HG03342 (cell line): ENCODE data around the gene TP53BP1.

Experiments
- ATAC-seq: cut with Tn5 transposase; IDR thresholded peaks from one replicate; pipeline ENCODE4 v1.9.1; 2021; ENCODE audit warnings: mild to moderate bottlenecking, moderate library complexity; ENCODE audit not compliant: unreplicated experiment

TP53BP1 gene

DNA sequence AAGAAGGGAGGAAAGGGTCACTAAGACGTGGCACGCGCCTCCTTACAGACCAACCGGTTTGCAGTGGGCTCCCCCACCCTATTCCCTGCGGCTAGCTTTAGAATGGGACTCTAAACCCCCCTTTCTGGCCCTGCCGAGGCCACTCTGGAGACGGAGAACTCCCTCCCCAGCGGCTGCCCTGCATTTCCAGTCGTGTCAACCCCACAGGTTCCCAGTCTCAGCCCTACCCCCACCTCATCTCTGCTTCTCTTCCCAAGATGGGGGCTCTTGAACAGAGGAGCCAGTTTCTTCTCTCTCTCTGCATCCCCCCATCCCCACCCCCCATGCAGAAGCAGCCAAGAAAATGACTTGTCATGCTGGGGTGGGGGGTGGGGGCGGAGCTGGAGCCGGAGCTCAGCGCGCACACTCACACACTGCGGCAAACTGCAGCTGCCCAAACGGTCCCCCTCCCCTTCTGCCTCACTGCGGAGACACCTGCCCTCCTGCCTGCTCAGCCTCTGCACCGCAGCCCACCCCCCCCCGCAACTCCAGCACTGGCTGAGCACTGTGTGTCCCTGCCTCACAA is 25.3 kb upstream of the TP53BP1 start:
- no peak for ATAC-seq

DNA sequence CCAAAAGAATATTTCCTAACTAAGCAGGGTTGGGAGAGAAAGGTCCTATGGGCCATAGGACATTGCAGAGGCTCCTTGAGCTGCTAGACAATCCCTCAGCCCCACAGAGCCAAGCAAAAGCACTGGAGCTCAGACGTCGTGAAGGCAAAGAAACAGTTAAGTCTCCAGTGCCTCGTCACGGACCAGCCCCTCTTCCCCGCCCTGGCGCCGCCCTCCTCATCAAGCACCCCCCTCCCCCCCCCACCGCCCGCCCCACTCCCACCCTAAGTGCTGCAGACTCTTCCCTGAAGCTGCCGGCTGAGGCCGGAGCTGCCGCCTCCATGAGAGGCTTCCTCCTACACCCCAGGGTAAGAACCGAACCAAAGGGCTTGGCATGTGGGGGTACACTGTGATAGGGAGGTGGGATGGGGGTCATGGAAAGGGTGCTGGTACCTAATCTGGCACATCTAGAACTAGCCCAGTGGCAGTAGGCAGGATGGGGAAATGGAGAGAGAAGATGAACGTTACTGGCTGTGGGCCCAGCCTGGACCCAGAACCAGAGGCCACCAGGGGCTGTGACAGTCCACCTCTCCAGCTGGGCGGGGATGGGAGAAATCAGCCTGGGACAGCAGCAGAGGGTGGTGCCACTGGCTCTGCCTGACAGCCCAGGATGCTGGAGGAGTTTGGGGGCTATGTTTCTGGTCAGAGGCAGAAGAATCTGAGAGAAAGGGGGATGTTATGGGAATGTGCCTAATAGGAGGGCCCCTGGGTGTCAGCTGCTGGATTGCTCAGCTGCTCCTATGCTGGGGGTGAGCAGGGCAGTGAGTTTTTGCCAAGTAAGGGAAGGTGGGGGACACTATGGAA is 24.6 kb upstream of the TP53BP1 start, which contains the start of gene MAP1A:
Gene MAP1A (plus strand): TSS at position 255 of the 843 bp plus-strand sequence. CDS start 3,866 bp downstream, outside the sequence.
- ATAC-seq, result no peak

DNA sequence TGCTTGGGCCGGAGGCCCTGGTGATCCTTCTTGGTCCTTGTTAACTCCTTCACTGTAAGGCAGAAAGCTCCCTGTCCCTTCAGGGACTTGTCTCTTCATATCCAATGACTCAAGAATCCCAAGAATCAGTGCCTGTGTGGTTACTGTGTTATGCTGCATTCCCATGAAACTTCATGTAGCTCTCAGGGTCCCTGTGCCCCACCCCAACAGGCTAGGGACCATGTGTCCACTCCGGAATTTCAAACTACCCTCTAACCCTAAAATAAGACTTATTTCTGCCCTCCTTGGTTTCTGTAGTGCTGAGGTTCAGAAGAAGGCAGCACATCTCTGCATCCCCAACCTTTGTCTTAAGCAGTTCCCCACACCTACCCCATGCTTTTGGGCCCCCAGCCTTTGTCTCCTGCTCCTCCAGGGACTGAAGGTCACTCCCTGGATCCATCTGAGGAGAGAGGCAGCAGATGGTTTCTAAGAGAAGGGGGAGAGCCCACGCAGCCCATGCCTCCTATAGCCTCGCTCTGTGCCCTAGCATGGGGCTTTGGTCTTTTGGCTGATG is 23.9 kb upstream of the TP53BP1 start:
- no peak for ATAC-seq

DNA sequence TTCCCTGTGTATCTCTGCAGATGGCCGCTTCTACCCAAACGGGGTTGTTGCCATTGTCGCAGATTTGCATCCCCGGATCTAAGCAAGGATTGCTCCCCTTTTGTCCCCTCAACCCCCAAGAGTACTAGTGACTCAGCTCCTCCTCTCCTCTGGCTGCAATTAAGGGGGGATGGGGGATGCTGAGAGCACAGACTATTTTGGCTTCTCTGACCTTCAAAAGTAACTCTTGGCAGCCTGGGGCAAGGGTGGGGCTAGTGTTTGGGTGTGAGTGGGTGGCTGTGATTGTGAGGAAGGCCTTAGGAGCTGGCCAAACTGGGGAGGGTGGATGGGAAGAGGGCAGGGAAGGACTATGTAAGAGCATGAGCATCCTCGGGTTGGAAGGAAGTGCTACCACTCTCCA is 23.2 kb upstream of the TP53BP1 start:
- no peak for ATAC-seq

DNA sequence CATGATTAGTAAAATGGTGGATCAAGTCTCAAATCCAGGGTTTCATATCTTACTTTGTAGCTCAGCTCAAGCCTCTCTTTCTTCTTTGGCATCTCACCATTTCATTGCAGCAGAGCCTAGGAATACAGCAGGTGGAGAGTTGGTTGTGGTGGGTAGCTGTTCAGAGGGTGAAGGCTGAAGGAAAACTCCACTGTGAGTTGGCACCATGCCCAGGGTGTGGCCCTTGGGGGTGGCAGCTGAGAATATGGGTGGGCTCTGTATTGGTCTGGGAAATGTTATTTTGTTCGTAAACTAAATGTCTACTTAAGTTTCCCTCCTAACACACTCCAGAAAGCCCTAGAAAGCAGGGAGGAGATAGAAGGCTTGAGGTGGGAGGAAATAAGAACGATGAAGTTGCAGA is 22.8 kb upstream of the TP53BP1 start:
- no peak for ATAC-seq

DNA sequence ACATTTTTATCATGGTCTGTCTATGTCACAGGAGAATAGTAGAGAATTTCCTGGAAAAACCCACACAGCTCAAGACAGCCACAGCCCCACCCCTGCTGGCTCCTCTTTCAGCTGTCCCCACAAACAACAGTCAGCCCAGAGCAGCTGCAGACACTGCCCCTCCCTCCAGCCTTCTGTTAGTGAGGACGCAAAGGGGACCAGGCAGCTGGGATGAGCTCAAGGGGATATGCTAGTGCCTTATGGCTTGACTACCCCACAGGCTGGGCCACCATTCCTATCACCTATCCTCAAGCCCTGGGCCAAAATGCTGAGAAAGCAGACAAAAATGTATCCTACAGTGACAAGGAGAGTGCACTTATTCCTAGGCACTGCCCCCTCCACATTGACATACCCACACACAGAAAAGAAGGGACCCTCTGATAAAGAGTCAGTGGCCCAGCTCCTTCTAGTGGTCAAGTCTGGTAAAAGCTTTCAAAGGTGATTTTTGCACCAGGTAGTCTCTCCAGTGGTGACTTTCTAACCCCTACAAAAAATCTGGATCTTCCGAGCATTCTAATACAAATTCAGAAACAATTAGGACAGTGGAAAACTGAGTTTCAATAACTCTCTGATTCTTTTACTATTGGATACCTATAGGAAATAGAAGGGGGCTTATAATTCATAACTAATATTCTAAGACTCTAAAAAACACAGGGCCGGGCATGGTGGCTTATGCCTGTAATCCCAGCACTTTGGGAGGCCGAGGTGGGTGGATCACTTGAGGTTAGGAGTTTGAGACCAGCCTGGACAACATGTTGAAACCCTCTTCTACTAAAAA is 21.5 kb upstream of the TP53BP1 start:
- ATAC-seq, result no peak

DNA sequence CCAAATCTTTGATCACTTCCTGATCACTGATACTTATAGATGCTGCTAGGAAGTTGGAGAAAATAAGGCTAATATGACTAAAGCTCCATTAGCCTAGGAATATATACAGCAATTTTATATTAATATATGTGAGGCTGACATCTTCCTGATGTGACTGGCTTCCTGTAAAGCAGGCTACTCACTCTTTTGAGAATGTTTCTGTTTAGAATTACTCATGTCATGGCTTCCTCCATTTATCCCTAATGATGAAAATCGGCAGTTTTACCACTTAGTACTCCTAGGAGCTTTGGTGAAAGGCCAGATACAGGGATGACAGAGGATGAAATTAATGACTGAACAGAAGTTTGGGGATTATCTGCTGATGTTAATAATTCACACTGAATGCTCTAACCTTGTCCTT is 20.6 kb upstream of the TP53BP1 start:
- ATAC-seq, result no peak

DNA sequence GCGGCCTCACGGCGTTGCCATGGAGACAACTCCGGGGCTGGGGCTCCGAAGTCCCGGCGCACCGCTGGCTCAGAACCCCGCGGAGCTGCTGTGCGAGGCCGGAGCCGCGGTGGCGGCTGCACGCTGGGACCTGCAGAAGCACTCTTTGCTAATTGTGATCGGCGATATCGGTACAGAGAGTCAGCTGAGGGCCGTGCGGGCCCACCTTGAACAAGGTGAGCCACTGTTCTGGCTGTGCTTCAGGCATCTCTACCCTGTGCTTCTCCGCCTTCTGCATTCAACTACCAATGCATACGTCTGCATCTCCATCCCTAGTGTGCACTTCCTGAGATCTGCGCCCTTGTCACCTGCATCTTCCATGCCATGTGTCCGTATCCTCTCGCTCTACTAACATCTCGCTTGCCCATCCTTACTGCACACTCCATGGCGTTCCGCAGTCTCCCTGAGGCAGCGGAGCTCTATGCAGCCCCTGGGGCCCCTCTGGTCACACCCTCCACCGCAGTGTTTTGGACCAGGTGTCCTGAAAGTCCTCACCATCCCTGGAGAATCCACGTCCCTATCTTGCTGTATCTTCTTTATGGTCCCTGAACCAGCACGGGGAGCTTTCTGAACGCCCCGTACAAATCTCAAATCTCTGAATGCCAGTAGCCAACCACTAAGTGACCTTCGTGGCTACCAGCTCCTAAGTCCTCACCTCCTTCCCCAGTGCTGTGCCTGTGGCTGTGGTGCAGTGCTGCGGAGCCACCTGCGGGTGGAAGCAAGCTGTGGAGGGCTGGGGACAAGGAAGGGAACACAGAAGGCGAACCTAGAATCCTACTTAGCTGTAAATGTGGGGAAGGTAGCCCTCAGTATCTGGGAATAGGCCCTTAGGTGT is 18.3 kb upstream of the TP53BP1 start:
- ATAC-seq, result no peak

DNA sequence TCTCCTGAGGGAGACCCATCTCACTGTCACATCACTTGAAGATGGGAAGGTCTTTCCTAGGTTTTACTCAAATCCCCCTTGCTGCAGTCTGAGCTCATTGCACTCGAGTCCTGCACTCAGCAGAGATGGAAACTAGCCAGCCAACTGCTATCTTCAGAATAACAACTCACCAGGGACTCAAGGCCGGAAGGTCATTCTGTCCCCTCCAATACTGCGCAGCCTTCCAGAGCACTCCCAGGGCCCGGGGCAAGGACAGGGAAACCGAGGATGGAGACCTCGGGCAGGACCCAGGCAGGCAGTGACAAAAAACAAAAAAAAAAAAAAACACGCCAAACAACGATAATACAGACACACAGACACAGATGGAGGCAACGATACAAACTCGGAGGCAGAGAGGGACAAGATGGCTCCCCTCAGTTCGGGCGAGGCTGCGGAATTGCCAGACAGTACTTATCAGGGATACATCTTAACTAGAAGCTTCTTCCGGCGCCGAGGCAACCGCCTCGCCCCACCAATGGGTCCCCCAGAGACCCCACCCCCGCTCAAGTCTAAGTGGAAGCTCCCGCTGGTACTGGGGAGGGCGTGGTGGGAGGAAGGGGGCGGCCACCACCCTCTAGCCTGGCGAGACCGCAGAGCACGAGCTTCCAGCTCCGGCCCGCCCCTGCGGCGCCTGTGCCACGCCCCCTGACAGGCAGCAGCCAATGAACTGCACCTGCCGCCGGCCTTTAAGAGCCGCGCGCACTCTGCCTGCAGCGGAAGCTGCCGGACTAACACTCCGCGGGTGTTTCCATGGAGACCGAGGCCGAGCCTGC is 17.4 kb upstream of the TP53BP1 start:
- peak; percentile 95 for ATAC-seq

DNA sequence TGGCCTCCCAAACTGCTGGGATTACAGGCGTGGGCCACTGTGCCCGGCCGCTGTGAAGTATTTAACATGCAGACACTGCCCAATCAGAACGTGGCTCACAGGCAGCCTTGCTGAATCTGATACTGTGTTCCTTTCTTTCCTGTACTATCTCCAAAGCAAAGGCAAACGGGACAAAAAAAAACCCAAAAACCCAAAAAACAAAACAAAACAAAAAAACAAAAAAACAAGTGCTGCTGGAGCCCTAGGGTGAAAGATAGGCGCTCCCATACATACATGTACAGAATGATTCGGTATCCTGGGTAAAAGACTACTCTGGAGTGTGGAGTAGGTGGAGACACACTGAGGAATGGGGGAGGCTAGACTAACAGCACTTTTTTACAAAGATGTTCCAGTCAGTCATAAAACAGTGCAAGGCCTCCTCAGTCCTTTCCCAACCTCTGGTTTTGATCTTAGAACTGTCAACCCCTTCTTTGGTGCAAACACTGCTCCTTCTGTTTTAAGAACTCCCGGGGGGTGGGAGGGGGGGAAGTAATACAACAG is 16.8 kb upstream of the TP53BP1 start:
- ATAC-seq, result no peak

DNA sequence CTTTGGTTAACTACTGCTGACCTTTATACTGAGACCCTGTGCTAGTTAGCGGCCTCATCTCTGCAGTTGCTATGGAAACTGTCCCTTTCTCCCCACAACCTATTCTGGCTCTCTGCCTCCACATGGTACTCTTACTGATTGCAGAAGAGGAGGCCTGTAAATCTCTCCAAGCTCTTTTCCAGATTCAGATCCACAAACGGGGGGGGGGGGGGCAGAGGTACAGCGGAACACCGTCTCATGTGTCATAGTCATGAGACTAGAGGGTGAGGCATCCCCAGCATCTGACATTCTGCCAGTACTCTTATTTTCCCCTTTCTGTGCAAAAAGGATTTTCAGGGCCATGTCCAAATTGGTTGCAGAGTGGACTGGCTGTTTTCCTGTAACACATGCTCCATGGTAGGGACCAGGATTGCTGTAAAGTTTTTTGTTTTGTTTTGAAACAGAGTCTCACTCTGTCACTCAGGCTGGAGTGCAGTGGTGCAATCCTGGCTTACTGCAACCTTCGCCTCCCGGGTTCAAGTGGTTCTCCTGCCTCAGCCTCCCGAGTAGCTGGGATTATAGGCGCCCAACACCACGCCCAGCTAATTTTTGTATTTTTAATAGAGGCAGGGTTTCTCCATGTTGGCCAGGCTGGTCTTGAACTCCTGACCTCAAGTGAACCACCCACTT is 16.2 kb upstream of the TP53BP1 start:
- no peak for ATAC-seq

DNA sequence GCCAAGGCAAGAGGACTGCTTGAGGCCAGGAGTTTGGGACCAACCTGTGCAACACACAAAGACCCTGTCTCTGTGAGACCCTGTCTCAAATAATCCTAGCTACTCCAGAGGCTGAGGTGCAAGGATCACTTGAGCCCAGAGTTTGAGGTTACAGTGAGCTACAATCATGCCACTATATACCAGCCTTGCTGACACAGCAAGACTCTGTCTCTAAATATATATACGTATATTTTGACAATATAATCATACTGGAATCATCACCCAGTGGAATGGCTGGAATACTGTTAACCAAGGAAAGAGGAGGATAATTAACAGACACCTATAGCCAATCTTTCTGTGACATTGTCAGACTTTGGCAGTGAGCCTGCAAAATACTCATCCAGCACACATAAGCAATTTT is 15.5 kb upstream of the TP53BP1 start:
- ATAC-seq, result no peak

DNA sequence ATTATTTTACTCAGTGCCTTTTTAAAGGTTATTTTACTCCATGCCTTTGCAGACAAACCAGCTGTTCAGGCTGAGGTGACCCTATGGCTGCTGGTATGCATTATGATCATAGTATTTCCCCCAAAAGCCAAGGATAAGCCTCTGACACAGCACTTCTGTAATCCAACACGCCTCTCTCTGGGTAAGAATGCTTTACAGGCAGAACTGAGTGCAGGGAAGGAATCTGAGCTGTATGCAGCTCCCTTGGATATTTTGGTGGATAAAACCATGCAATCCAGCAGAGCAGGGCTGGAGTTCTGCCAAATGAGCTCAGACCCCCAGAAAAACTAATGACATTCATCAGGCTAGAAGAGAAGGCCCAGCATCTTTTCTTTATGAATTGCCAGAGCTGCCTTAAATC is 12.8 kb upstream of the TP53BP1 start:
- ATAC-seq, result no peak

DNA sequence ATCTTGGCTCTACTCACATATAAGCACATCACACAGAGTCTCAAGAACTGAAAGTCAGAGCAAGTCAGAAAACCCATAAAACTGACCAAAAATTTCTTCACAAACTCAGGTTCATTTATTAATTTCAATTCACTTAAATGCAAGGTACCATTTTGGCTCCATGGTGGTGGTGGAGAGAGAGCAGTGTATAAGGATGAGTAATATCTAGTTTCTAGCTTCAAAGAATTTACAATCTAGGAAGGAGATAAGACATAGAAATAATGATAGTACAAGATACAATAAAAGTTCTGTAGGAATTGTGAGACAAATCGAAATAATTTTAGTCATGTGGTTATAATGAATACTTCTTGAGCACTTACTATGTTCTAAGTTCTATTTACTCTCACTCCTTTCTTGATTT is 6.7 kb upstream of the TP53BP1 start:
- no peak for ATAC-seq

DNA sequence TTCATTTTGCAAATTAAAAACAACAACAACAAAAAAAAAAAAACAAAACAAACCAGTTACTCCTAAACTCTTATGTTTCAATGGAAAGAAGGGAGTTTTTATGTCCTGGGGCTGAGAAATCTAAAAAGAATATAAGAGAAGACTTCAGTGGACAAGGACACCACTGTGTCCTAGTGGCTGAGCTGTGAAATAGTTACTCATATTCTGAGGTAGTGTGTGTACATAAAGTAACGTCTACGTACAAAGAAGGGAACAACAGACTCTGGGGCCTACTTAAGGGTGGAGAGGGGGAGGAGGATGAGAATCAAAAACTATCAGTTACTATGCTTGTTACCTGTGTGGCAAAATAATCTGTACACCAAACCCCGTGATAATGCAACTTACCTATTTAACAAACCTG is 6.0 kb upstream of the TP53BP1 start:
- ATAC-seq, result no peak

DNA sequence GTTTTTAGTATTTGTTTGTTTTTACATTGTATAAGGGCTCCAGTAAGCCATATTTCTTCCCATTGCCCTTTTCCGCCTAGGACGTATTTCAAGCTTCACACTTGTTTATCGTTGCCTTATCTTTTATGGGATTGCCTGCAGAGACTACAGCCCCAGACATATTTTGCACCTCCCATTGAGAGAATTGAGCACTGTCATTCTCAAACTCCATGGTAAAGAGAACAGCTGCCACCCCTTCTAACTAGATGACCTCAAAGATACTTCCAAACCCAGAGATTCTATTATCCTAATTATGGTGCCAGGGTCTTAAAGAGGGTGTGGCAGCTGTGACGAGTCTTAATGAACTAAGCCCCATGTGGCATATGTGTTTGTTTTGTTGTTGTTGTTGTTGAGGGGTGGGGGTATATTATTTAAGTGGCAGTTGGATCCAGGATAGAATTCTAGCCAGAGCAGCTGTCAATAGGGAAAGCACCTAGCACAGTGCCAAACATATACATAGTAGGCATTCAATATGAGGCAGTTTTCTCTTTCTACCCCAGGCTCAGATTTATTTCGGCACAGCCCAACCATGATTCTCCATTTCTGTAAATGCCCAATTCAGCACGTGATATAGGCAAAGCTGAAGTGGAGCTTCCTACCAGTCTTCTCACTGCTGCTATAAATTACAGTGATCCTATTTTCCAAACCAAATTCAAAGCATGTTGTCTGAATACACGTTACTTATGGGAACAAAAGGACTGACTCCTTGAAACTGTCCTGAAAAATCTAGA is 932 bp upstream of the TP53BP1 start:
- no peak for ATAC-seq

DNA sequence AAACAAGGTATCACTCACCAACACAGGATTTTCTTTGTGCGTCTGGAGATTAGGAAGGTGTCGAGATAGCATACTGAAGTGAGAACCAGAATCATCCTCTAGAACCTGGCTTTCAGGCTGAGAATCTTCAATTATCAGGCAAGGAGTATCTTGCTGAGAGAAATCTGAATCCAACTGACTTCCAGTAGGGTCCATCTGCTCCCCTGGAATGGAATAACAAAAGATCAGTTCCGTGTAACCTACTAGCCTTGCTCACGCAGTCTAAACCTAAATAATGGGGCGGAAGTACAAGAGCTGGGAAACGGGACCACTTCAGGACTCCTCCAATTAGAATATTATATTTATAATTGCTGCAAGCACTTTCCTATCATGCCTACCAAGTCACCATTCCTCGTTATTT is 690 bp downstream of the TP53BP1 start:
- ATAC-seq, result no peak

DNA sequence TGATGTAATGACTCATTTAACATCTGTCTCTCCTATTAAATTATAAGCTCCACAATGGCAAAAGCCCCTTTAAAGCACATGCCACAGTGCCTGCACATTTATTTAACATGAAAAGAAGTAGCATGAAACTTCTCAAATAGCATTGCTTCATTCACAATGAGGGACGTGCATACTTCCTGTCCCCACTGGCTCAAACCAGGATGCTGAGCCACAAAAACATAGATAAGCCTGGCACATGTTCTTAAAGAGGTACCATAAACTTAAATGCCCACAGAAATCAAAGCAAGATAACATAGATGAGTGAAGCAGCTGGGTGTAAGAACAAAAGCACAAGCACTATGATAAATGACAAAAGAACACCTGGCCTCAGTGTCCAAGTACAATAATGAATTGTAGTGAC is 3.8 kb downstream of the TP53BP1 start:
- ATAC-seq, result no peak
